ENCODE data around the gene TMC4.

The TMC4 gene

DNA sequence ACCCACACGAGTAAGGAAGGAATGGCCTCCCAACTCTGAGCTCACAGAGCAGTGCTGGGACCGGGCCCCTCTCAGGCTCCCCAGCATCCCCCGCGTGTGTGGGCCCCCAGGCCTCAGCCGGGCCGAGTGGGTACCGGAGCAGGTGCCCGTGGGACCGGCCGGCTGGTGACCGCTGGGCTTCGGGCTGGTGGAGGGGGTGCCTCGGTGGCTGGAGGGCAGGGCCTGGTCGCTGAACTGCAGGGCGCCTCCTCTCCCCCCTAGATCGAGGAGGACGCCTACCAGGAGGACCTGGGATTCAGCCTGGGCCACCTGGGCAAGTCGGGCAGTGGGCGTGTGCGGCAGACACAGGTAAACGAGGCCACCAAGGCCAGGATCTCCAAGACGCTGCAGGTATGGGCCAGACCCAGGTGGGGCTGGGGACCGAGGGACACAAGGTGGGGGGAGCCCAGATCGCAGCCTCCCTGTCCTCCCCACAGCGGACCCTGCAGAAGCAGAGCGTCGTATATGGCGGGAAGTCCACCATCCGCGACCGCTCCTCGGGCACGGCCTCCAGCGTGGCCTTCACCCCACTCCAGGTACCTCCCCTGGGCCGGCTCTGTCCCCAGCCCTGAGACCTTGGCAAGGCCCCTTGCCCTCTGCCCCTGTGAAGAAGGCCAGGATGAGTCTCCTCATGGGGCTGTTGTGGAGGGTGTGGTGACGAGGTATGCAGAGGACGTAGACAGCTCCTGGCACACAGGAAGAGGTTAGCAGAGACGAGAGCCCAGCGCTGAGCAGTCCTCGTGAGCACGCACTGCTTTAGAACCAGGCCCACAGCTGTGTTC lies 44.0 kb downstream of the TMC4 start:
- Histone ChIP-seq H3K27me3 (replicated peaks; ENCODE audit: control insufficient read depth, insufficient read depth, low read length) (no peaks in the 10 kb centered on the region), H3K4me3 (replicated peaks; ENCODE audit: low read depth, low read length) (no peak overlapping the region), H3K36me3 (ENCODE audit: control insufficient read depth, insufficient read depth, low read length) (peaks cover 34% of the 10 kb centered on the region)
- DNase-seq (ENCODE audit: extremely low read depth, insufficient read length), result no peak
- TF ChIP-seq, protein P1, sequence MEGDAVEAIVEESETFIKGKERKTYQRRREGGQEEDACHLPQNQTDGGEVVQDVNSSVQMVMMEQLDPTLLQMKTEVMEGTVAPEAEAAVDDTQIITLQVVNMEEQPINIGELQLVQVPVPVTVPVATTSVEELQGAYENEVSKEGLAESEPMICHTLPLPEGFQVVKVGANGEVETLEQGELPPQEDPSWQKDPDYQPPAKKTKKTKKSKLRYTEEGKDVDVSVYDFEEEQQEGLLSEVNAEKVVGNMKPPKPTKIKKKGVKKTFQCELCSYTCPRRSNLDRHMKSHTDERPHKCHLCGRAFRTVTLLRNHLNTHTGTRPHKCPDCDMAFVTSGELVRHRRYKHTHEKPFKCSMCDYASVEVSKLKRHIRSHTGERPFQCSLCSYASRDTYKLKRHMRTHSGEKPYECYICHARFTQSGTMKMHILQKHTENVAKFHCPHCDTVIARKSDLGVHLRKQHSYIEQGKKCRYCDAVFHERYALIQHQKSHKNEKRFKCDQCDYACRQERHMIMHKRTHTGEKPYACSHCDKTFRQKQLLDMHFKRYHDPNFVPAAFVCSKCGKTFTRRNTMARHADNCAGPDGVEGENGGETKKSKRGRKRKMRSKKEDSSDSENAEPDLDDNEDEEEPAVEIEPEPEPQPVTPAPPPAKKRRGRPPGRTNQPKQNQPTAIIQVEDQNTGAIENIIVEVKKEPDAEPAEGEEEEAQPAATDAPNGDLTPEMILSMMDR (IDR thresholded peaks at IDR 0.05; ENCODE audit: insufficient read depth, low read length, poor library complexity, severe bottlenecking), result no peak

DNA sequence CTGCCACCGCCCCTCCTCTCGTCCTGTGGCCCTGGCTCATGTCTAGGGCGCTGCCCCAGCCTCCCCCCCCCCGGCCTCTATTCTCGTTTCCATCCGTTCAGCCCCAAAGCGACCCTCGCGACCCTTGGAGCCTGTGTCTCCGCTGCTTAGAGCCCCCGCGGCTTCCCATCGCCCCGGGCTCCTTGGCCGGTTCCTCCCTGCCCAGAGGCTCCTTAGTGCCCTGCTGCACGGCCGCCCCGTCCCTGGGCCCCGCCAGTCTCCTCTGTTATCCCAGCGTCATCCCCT lies 44.6 kb downstream of the TMC4 start:
- TF ChIP-seq, protein P1 (IDR thresholded peaks at IDR 0.05; ENCODE audit: insufficient read depth, low read length, poor library complexity, severe bottlenecking), result no peak
- Histone ChIP-seq H3K36me3 (ENCODE audit: control insufficient read depth, insufficient read depth, low read length) (peaks cover 39% of the 10 kb centered on the region), H3K4me3 (replicated peaks; ENCODE audit: low read depth, low read length) (no peak overlapping the region), H3K27me3 (replicated peaks; ENCODE audit: control insufficient read depth, insufficient read depth, low read length) (no peaks in the 10 kb centered on the region)
- no peak for DNase-seq (ENCODE audit: extremely low read depth, insufficient read length)

DNA sequence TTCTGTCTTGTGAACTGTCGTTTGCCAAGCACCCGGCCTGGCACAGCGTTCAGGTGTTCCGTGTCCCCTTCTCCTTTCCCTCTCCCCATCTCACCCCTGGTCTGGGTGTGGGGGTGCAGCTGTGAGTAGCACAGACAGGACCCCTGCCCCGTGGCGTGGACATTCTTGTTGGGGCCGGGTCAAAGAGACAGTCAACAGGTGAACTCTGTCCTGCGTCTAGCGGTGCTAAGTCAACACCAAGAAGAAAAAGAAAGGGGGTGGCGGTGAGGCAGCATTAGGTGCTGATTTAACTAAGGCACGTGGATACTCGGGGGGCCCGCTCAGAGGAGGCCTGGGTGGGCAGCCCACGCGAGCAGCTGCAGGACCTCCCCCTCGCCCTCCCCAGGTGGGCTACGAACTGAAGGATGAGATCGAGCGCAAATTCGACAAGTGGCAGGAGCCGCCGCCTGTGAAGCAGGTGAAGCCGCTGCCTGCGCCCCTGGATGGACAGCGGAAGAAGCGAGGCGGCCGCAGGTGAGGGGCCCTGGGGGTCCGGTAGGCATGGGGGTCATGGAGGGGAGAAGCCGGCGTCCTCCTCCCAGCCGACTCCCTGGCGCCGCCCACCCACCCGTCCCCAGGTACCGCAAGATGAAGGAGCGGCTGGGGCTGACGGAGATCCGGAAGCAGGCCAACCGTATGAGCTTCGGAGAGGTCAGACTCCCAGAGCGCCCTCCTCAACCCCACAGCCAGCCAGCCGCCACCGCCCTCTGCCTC lies 45.1 kb downstream of the TMC4 start:
- DNase-seq (ENCODE audit: extremely low read depth, insufficient read length), result no peak
- Histone ChIP-seq H3K27me3 (replicated peaks; ENCODE audit: control insufficient read depth, insufficient read depth, low read length) (no peaks in the 10 kb centered on the region), H3K36me3 (ENCODE audit: control insufficient read depth, insufficient read depth, low read length) (peaks cover 43% of the 10 kb centered on the region), H3K4me3 (replicated peaks; ENCODE audit: low read depth, low read length) (no peak overlapping the region)
- TF ChIP-seq, protein P1 (IDR thresholded peaks at IDR 0.05; ENCODE audit: insufficient read depth, low read length, poor library complexity, severe bottlenecking), result no peak

DNA sequence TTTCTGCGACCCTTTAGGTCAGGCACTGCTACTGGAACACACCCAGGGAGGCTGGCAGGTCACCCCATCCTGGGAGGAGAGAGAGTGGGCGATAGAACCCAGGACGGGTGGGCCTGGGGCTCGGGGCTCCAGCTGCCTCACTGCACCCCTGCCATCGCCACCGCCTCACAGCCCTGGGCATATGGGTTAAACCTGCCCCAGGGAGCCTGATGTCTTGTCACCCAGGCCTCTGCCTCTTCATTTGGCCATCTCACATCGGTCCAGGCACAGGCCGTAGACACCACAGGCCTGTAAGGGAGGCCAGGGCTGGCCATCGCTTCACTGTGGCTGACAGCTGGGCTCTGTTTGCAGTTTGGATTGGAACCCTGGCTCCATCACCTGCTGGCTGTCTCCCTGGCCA lies 47.2 kb downstream of the TMC4 start:
- no peaks in the 10 kb centered on the region for H3K27me3 ChIP-seq (replicated peaks; ENCODE audit: control insufficient read depth, insufficient read depth, low read length)
- no peak for DNase-seq (ENCODE audit: extremely low read depth, insufficient read length)
- H3K4me3 ChIP-seq (replicated peaks; ENCODE audit: low read depth, low read length), result no peak overlapping the region
- peaks cover 41% of the 10 kb centered on the region for H3K36me3 ChIP-seq (ENCODE audit: control insufficient read depth, insufficient read depth, low read length)
- TF ChIP-seq, protein P1 (IDR thresholded peaks at IDR 0.05; ENCODE audit: insufficient read depth, low read length, poor library complexity, severe bottlenecking), result no peak

DNA sequence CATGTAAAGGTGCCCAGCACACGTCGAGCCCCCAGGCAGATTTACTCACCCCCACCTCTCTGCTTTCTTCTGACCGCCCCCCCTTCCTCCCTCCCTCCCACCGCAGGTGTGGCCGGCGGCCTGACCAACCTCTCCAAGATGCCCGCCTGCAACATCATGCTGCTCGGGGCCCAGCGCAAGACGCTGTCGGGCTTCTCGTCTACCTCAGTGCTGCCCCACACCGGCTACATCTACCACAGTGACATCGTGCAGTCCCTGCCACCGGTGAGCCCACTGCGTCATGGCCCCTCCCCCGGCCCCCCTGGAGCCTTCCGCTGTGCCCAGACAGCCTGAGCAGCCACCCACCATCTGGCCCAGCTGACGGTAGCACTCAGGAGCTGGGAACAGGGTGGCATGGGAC lies 48.6 kb downstream of the TMC4 start:
- no peak overlapping the region for H3K4me3 ChIP-seq (replicated peaks; ENCODE audit: low read depth, low read length)
- H3K27me3 ChIP-seq (replicated peaks; ENCODE audit: control insufficient read depth, insufficient read depth, low read length), result no peaks in the 10 kb centered on the region
- H3K36me3 ChIP-seq (ENCODE audit: control insufficient read depth, insufficient read depth, low read length), result peaks cover 43% of the 10 kb centered on the region
- TF ChIP-seq, protein P1 (IDR thresholded peaks at IDR 0.05; ENCODE audit: insufficient read depth, low read length, poor library complexity, severe bottlenecking), result no peak
- DNase-seq (ENCODE audit: extremely low read depth, insufficient read length), result no peak
